ENCODE data around the gene CELSR3.

Gene CELSR3

DNA sequence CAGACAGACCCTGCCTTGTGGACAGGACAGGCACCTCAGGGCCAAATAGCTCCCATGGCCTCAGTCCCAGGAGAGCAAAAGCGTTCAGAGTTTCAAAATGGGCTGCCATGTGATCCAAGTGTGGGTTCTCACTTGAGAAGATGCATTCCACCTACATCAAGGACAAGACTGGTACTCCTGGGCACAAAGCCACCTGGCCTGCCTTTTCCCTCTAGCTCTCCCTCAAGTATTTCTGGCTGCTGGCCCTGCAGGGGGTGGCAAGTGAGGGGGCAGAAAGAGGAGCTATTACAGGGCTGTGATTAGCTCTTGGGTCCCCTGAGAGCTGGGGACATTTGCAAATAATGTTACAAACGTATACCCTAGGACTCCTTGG, 61.1 kb downstream of the CELSR3 start:
- H3K9me3 ChIP-seq (ENCODE audit: severe bottlenecking) = no peaks in the 10 kb centered on the region
- peaks cover 77% of the 10 kb centered on the region for H3K36me3 ChIP-seq (ENCODE audit: low read depth)
- no peak for ATAC-seq (ENCODE audit: low read depth)

DNA sequence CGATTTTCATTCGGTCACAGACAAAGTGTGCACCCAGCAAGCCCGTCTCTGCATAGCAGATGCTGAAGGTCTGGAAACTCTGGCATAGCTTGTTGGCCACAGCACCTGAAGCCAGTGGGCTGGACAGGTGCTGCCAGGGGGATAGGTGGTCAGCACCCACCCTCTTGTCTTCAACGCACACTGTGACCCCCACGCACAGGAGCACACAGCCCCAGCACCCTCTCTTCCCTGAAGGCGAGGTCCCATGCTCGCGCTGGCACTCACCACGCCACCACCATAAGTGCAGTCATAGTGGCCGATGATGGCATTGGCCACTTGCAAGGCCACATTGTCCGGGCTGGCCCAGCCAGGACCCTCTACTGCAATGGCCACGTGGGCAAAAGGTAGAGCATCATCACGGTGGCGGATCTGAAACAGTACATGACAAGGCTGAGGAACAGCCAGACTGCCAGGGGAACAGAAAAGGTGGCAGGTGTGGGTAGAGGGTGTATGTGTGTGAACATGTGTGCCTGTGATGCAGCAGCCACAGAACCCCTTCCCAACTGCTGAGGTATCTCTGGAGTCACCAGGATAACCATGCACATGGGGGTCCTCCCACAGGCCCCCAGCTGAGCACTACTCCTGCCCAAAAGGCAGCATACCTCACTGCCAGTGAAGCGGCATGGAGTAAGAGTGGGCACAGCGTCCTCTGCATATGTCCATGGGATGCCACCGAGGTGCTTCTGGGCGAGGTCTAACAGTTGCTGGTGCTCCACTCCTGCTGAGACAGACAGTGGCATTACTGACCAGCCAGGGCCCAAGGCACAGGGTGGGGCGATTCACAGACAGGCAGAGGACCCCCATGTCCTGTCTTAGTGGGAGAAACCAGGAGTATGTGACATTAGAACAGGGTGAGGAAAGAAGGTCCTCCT, 61.7 kb downstream of the CELSR3 start:
- peak; percentile 52 for DNase-seq (ENCODE audit: low spot score)
- ATAC-seq (ENCODE audit: low read depth) = no peak
- no peak overlapping the region for H3K4me3 ChIP-seq (ENCODE audit: severe bottlenecking)
- TF ChIP-seq, protein P1, sequence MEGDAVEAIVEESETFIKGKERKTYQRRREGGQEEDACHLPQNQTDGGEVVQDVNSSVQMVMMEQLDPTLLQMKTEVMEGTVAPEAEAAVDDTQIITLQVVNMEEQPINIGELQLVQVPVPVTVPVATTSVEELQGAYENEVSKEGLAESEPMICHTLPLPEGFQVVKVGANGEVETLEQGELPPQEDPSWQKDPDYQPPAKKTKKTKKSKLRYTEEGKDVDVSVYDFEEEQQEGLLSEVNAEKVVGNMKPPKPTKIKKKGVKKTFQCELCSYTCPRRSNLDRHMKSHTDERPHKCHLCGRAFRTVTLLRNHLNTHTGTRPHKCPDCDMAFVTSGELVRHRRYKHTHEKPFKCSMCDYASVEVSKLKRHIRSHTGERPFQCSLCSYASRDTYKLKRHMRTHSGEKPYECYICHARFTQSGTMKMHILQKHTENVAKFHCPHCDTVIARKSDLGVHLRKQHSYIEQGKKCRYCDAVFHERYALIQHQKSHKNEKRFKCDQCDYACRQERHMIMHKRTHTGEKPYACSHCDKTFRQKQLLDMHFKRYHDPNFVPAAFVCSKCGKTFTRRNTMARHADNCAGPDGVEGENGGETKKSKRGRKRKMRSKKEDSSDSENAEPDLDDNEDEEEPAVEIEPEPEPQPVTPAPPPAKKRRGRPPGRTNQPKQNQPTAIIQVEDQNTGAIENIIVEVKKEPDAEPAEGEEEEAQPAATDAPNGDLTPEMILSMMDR (IDR thresholded peaks at IDR 0.05; ENCODE audit: poor library complexity, severe bottlenecking) = no peak
- H3K36me3 ChIP-seq (ENCODE audit: low read depth) = peaks cover 70% of the 10 kb centered on the region
- no peaks in the 10 kb centered on the region for H3K27me3 ChIP-seq (ENCODE audit: insufficient read depth, poor library complexity, severe bottlenecking)
- H3K4me1 ChIP-seq (ENCODE audit: insufficient read depth, poor library complexity, severe bottlenecking) = peaks cover 44% of the 10 kb centered on the region
- no peaks in the 10 kb centered on the region for H3K9me3 ChIP-seq (ENCODE audit: severe bottlenecking)
- H3K27ac ChIP-seq (ENCODE audit: poor library complexity, severe bottlenecking) = peak overlapping the region; percentile 98

More for the DNA sequence above, 61.1 kb downstream of the CELSR3 start:
- H3K27ac ChIP-seq (ENCODE audit: poor library complexity, severe bottlenecking) = peak overlapping the region; percentile 98
- H3K27me3 ChIP-seq (ENCODE audit: insufficient read depth, poor library complexity, severe bottlenecking) = no peaks in the 10 kb centered on the region
- TF ChIP-seq, protein P1 (IDR thresholded peaks at IDR 0.05; ENCODE audit: poor library complexity, severe bottlenecking) = no peak
- peaks cover 37% of the 10 kb centered on the region for H3K4me1 ChIP-seq (ENCODE audit: insufficient read depth, poor library complexity, severe bottlenecking)
- H3K4me3 ChIP-seq (ENCODE audit: severe bottlenecking) = no peak overlapping the region
- no peak for DNase-seq (ENCODE audit: low spot score)

DNA sequence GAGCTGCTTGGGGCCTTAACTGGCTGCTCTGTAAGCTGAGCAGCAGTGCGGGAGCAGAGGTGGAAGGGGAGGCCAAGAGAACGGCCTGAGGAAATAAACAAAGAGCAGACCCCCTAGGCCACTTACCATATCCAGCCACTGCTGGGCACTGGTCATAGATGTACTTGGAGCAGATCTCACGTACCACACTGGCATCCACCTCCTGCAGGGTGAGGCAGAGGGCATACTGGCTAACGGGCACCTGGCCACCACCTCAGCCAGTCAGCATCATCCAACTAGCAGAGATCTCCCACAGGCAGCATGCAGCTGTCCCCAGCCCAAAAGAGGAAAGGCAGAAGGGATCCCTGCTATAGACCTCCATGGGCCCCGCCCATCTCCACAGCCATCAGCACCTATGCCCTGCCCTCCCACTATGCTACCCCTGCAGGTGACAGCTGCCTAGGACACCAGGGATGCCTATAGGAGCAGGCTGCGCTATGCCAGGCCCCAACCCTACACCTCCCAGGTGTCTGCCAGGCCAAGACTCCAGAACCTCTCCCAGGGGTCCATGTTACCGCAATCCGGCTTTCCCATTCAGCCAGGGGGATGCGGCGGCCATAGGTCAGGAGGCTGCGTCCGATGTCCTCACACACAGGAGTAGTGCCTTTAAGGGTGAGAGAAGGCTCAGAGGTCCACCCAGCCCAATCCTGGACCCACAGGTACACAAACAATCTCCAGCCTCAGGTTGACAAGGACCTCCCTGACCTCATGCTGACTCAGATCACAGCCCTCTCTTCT, 63.0 kb downstream of the CELSR3 start:
- H3K4me3 ChIP-seq (ENCODE audit: severe bottlenecking) = no peak overlapping the region
- H3K27ac ChIP-seq (ENCODE audit: poor library complexity, severe bottlenecking) = peak overlapping the region; percentile 98

DNA sequence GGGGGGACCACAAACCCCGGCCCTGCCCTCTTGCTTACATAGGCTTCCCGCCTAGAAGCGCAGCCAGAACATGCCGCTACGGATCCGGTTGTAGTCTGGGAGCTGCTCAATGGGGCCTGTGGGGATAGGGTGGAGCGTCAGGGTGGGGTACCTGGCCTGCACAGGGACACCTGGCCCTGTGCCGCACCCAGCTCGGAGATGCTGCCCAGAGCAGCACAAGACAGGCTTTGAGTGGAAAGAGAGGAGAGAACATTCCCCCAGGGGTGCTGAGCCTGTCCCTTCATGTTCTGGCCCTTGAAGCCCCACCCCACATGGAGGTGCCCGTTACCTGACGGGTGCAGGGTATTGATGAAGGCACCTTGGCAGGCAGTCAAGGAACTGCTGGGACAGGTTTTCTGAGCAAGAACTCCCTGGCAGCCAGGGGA, 63.6 kb downstream of the CELSR3 start:
- Histone ChIP-seq H3K27ac (ENCODE audit: poor library complexity, severe bottlenecking) (peak overlapping the region; percentile 98), H3K27me3 (ENCODE audit: insufficient read depth, poor library complexity, severe bottlenecking) (no peaks in the 10 kb centered on the region), H3K9me3 (ENCODE audit: severe bottlenecking) (no peaks in the 10 kb centered on the region), H3K36me3 (ENCODE audit: low read depth) (peaks cover 54% of the 10 kb centered on the region), H3K4me3 (ENCODE audit: severe bottlenecking) (no peak overlapping the region), H3K4me1 (ENCODE audit: insufficient read depth, poor library complexity, severe bottlenecking) (peaks cover 48% of the 10 kb centered on the region)
- ATAC-seq (ENCODE audit: low read depth) (peak; percentile 53), DNase-seq (ENCODE audit: low spot score) (peak; percentile 99)
- TF ChIP-seq, protein P1 (IDR thresholded peaks at IDR 0.05; ENCODE audit: poor library complexity, severe bottlenecking) = no peak

More for the DNA sequence above, 63.0 kb downstream of the CELSR3 start:
- Histone ChIP-seq H3K4me1 (ENCODE audit: insufficient read depth, poor library complexity, severe bottlenecking) (peaks cover 48% of the 10 kb centered on the region), H3K27me3 (ENCODE audit: insufficient read depth, poor library complexity, severe bottlenecking) (no peaks in the 10 kb centered on the region), H3K9me3 (ENCODE audit: severe bottlenecking) (no peaks in the 10 kb centered on the region), H3K36me3 (ENCODE audit: low read depth) (peaks cover 58% of the 10 kb centered on the region)
- TF ChIP-seq, protein P1 (IDR thresholded peaks at IDR 0.05; ENCODE audit: poor library complexity, severe bottlenecking) = no peak
- peak; percentile 49 for DNase-seq (ENCODE audit: low spot score)
- ATAC-seq (ENCODE audit: low read depth) = peak; percentile 1
